ENCODE measurements around the gene RPRD1B.

- TF ChIP-seq CTCF (conservative IDR thresholded peaks at IDR 0.05; ENCODE audit: low read depth in 2 of 2) (no peak), CREB1 (CRISPR knock-in tag; IDR thresholded peaks at IDR 0.05; ENCODE audit: low read depth) (no peak), POLR2AphosphoS5 (IDR thresholded peaks at IDR 0.05; ENCODE audit: low read depth) (no peak)
- TF ChIP-seq, protein P1, sequence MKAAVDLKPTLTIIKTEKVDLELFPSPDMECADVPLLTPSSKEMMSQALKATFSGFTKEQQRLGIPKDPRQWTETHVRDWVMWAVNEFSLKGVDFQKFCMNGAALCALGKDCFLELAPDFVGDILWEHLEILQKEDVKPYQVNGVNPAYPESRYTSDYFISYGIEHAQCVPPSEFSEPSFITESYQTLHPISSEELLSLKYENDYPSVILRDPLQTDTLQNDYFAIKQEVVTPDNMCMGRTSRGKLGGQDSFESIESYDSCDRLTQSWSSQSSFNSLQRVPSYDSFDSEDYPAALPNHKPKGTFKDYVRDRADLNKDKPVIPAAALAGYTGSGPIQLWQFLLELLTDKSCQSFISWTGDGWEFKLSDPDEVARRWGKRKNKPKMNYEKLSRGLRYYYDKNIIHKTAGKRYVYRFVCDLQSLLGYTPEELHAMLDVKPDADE (IDR thresholded peaks at IDR 0.05), result no peak
Observed at GRCh38 chr20:38032585-38033329, 789 bp upstream of the RPRD1B start.
